Ascending aorta (tissue), 2 donors: Measurements from ENCODE around the gene AK8. TPM values are rescaled to one million over a fixed set of nuclear protein-coding genes. Genes with fewer than 3 reads are reported as not detected.

ENCODE experiments used
- DNase-seq, 2 donors: peaks; one replicate each; pipeline ENCODE4 v3.0.0-alpha.2; 2019; ENCODE audit warnings: low spot score in 2 of 2
- H3K27ac ChIP-seq, 2 donors: fragments of 200-600 bp; sonication (generic); one replicate each; pipeline ENCODE4 v1.5.1; 2016 to 2017; ENCODE audit warnings: mild to moderate bottlenecking in 1 of 2
- H3K27me3 ChIP-seq: fragments of 200-600 bp; sonication (generic); one replicate; pipeline ENCODE4 v1.5.1; 2017
- H3K36me3 ChIP-seq, 2 donors: fragments of 200-600 bp; sonication (generic); one replicate each; pipeline ENCODE4 v1.5.1; 2016
- H3K4me1 ChIP-seq, 2 donors: fragments of 200-600 bp; sonication (generic); one replicate each; pipeline ENCODE4 v1.5.1; 2016 to 2017; ENCODE audit warnings: mild to moderate bottlenecking in 1 of 2
- H3K4me3 ChIP-seq, 2 donors: fragments of 200-600 bp; sonication (generic); one replicate each; pipeline ENCODE4 v1.5.1; 2016 to 2017; ENCODE audit warnings: mild to moderate bottlenecking in 1 of 2
- H3K9me3 ChIP-seq, 2 donors: fragments of 200-600 bp; sonication (generic); one replicate each; pipeline ENCODE4 v1.5.1; 2016
- intact Hi-C: fragments of 100-400 bp; cut with DNase I; formaldehyde crosslinking; loops from one replicate; pipeline ENCODE4 v1.15.1; 2023
- total RNA-seq: library from RNA; depleted of rRNA; stranded (reverse); fragments of >200 nt; gene quantifications from one replicate; pipeline ENCODE4 v1.1.0, GENCODE V29; 2016
- TF ChIP-seq, protein P1 (sequence below), 3 experiments: fragments of 200-600 bp in 2 of 3; fragments of 450-650 bp in 1 of 3; sonication (generic) in 2 of 3; IDR thresholded peaks; one replicate each; pipeline ENCODE4 v1.5.1; 2016 to 2019; ENCODE audit warnings: antibody characterized with exemption in 3 of 3, mild to moderate bottlenecking in 1 of 3, moderate library complexity in 1 of 3

The AK8 gene
- total RNA-seq, 1 donor from 2014 or later = not detected

DNA sequence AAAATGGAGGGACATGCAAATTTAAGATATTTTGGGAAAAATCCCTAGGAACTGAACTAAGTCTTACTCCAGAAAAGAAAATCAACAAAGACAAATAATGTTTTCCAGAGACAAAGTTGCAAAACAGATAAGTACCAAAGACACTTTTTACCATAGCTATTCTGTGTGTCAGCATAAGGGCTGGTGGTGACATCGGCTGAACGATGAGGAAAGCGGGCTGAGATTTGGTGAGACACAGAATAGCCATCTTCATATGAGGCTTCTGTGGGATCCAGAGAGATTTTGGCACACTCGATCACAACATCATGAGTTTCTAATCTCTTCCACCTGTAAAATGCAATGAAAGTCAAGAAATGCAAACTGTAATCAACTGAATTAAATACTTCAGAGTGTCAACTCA is 34.0 kb upstream of the AK8 start:
- TF ChIP-seq, protein P1, sequence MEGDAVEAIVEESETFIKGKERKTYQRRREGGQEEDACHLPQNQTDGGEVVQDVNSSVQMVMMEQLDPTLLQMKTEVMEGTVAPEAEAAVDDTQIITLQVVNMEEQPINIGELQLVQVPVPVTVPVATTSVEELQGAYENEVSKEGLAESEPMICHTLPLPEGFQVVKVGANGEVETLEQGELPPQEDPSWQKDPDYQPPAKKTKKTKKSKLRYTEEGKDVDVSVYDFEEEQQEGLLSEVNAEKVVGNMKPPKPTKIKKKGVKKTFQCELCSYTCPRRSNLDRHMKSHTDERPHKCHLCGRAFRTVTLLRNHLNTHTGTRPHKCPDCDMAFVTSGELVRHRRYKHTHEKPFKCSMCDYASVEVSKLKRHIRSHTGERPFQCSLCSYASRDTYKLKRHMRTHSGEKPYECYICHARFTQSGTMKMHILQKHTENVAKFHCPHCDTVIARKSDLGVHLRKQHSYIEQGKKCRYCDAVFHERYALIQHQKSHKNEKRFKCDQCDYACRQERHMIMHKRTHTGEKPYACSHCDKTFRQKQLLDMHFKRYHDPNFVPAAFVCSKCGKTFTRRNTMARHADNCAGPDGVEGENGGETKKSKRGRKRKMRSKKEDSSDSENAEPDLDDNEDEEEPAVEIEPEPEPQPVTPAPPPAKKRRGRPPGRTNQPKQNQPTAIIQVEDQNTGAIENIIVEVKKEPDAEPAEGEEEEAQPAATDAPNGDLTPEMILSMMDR (IDR thresholded peaks at IDR 0.05) = no peak
- H3K36me3 ChIP-seq = peaks cover 61 to 74% of the 10 kb centered on the region in 2 donors

DNA sequence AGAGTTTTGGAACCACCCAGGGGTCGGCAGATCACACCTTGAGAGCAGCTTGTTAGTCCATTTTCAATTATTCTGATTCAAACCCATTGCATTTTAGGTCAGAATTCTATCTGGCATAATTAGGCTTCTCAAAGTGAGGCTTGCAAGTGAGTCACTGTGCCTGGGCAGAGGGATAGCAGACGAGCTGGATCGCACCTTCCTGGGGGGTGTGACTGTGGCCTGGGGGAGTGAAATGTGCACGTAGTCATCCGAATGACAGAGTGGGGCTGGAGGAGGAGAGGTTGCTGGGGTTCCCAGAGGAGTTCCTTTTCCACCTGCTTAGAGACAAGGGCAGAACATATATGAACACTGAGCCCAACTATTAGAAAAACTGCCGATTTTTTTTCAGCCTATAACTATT is 32.3 kb upstream of the AK8 start:
- intact Hi-C loops = no loop called here
- Histone ChIP-seq H3K4me1 (no peaks in the 10 kb centered on the region), H3K36me3 (peaks cover 50 to 70% of the 10 kb centered on the region in 2 donors), H3K9me3 (no peaks in the 10 kb centered on the region), H3K27ac (no peak overlapping the region), H3K4me3 (no peak overlapping the region), H3K27me3 (no peaks in the 10 kb centered on the region)
- TF ChIP-seq, protein P1 (IDR thresholded peaks at IDR 0.05) = no peak
- DNase-seq = no peak

More for the DNA sequence above, 34.0 kb upstream of the AK8 start:
- Histone ChIP-seq H3K27me3 (no peaks in the 10 kb centered on the region), H3K4me3 (no peak overlapping the region), H3K9me3 (no peaks in the 10 kb centered on the region), H3K27ac (no peak overlapping the region), H3K4me1 (no peaks in the 10 kb centered on the region)
- no peak for DNase-seq
- intact Hi-C loops = no loop called here

DNA sequence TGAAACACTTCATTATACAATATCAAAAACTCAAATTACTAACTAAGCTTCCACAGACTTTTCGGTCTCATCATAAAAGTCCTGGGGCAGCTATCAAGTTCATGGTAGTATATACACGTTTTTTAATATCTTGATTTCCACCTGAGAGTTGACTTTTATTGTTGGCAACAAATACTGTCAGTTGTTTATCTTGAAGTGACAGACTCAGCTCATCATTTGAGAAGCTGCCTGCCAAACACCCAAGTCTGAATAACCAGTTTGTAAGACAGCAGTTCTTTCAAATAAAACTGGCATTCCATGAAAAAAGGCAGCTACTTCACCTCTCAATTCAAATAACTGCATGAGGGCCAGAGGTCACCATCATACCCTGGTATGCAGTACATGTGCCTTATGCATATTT is 31.2 kb upstream of the AK8 start:
- H3K4me1 ChIP-seq = no peaks in the 10 kb centered on the region
- no peak for DNase-seq
- TF ChIP-seq, protein P1 (IDR thresholded peaks at IDR 0.05) = no peak
- no peak overlapping the region for H3K27ac ChIP-seq
- intact Hi-C loops = no loop called here
- H3K27me3 ChIP-seq = no peaks in the 10 kb centered on the region
- peaks cover 50 to 69% of the 10 kb centered on the region in 2 donors for H3K36me3 ChIP-seq
- H3K4me3 ChIP-seq = no peak overlapping the region
- no peaks in the 10 kb centered on the region for H3K9me3 ChIP-seq

GRCh38 chr9:132908635-132909034 is 30.6 kb upstream of the AK8 start:
- H3K36me3 ChIP-seq = peaks cover 52 to 72% of the 10 kb centered on the region in 2 donors
- H3K9me3 ChIP-seq = no peaks in the 10 kb centered on the region
- DNase-seq = no peak
- intact Hi-C loops = no loop called here
- H3K4me1 ChIP-seq = no peaks in the 10 kb centered on the region
- no peak overlapping the region for H3K4me3 ChIP-seq
- H3K27me3 ChIP-seq = no peaks in the 10 kb centered on the region
- no peak overlapping the region for H3K27ac ChIP-seq
- TF ChIP-seq, protein P1 (IDR thresholded peaks at IDR 0.05) = no peak

GRCh38 chr9:132905726-132906125 is 27.6 kb upstream of the AK8 start:
- Histone ChIP-seq H3K27ac (no peak overlapping the region), H3K36me3 (peaks cover 53 to 76% of the 10 kb centered on the region in 2 donors), H3K9me3 (no peaks in the 10 kb centered on the region), H3K4me1 (no peaks in the 10 kb centered on the region), H3K4me3 (no peak overlapping the region), H3K27me3 (no peaks in the 10 kb centered on the region)
- intact Hi-C loops = no loop called here
- DNase-seq = no peak
- TF ChIP-seq, protein P1 (IDR thresholded peaks at IDR 0.05) = no peak
